ENCODE results near the gene MCIDAS.

- TF ChIP-seq YY1 (IDR thresholded peaks at IDR 0.05; ENCODE audit: insufficient read depth, insufficient read length) (no peak), SUZ12 (IDR thresholded peaks at IDR 0.05; ENCODE audit: extremely low read depth, insufficient read depth, insufficient read length) (no peak)
Measured at GRCh38 chr5:55219770-55220169, 7.3 kb downstream of the MCIDAS start.
